HCT116 (cell line): ENCODE measurements around the gene MAOA. TPM values are rescaled to one million over a fixed set of nuclear protein-coding genes. Genes with fewer than 3 reads are reported as not detected.

ENCODE experiments used
- ATAC-seq: fragments of 200-7000 bp; cut with Tn5 transposase; 2 replicates; pipeline ENCODE4 v1.9.1; 2020; ENCODE audit warnings: mild to moderate bottlenecking, moderate library complexity
- BruUV-seq: library from RNA; stranded (reverse); fragments of 400-500 nt; replicated peaks from 2 replicates; lab custom pipeline; 2021; lab: Mats Ljungman, UMichigan
- CTCF ChIA-PET: fragments of 300-600 bp; sonication (Branson Sonifier 250); formaldehyde crosslinking; loops from one replicate; lab custom pipeline; 2021; ENCODE audit warnings: antibody characterized with exemption; lab: Charles Lee
- POLR2A ChIA-PET: fragments of 300-600, 350-600 bp; sonication (Branson Sonifier 250); formaldehyde crosslinking; loops from one replicate; lab custom pipeline; 2021; ENCODE audit warnings: antibody characterized with exemption; lab: Charles Lee
- RAD21 ChIA-PET, 2 experiments: fragments of 300-600 bp; sonication (Branson Sonifier 250); formaldehyde crosslinking; loops; one replicate each; lab custom pipeline; 2023; ENCODE audit warnings: low total read pairs in 2 of 2; ENCODE audit not compliant: uncharacterized antibody in 2 of 2, unreplicated experiment in 2 of 2, low non-redundant PET in 1 of 2; lab: Charles Lee
- DNase-seq: peaks from one replicate; pipeline ENCODE4 v3.0.0-alpha.2; 2010; ENCODE audit warnings: low read depth, low spot score
- H2AFZ ChIP-seq: fragments of 200-600 bp; shearing (Covaris generic), sonication (generic); 2 replicates; pipeline ENCODE4 v1.6.1; 2017; ENCODE audit warnings: low read depth, mixed run types, mixed read lengths, antibody characterized with exemption, low read length; ENCODE audit not compliant: poor library complexity, severe bottlenecking
- H3K27ac ChIP-seq: 2 replicates; pipeline ENCODE4 v1.5.1; 2012; ENCODE audit warnings: low read depth, low read length
- H3K27me3 ChIP-seq: fragments of 200-600 bp; sonication (generic); 2 replicates; pipeline ENCODE4 v1.6.1; 2016; ENCODE audit warnings: mixed run types, low read length, mixed read lengths; ENCODE audit not compliant: insufficient read depth
- H3K36me3 ChIP-seq, 2 experiments: fragments of 200-500 bp in 1 of 2; fragments of 200-600 bp in 1 of 2; sonication (Bioruptor generic) in 1 of 2; sonication (generic) in 1 of 2; 2 replicates each; pipeline versions ENCODE4 v1.5.1 to v1.6.1; 2014 to 2016; ENCODE audit warnings: low read length in 2 of 2, inconsistent platforms in 1 of 2, mixed read lengths in 1 of 2, mixed run types in 1 of 2; ENCODE audit not compliant: insufficient read depth in 2 of 2, control insufficient read depth in 1 of 2
- H3K4me1 ChIP-seq, 2 experiments: fragments of 200-600 bp in 1 of 2; sonication (generic) in 1 of 2; 2 replicates each; pipeline versions ENCODE4 v1.5.1 to v1.6.1; 2012 to 2017; ENCODE audit warnings: low read length in 2 of 2, inconsistent platforms in 1 of 2, mild to moderate bottlenecking in 1 of 2, mixed read lengths in 1 of 2, mixed run types in 1 of 2, moderate library complexity in 1 of 2; ENCODE audit not compliant: insufficient read depth in 2 of 2, control insufficient read depth in 1 of 2
- H3K4me2 ChIP-seq: fragments of 200-600 bp; sonication (generic); 2 replicates; pipeline ENCODE4 v1.6.1; 2017; ENCODE audit warnings: mixed run types, low read length, mixed read lengths
- H3K4me3 ChIP-seq, 2 experiments: fragments of 200-600 bp in 1 of 2; sonication (generic) in 1 of 2; replicated peaks in 1 of 2; 2 replicates each; pipeline ENCODE4 v1.5.1; 2011 to 2016; ENCODE audit warnings: low read length in 2 of 2, control low read depth in 1 of 2, low read depth in 1 of 2, mild to moderate bottlenecking in 1 of 2, mixed read lengths in 1 of 2, mixed run types in 1 of 2
- H3K79me2 ChIP-seq: fragments of 200-600 bp; sonication (generic); 2 replicates; pipeline ENCODE4 v1.6.1; 2017; ENCODE audit warnings: mild to moderate bottlenecking, mixed run types, low read length, moderate library complexity, mixed read lengths; ENCODE audit not compliant: insufficient read depth
- H3K9ac ChIP-seq: fragments of 200-600 bp; sonication (generic); 2 replicates; pipeline ENCODE4 v1.6.1; 2016; ENCODE audit warnings: low read length, mixed read lengths
- H3K9me2 ChIP-seq: fragments of 200-600 bp; sonication (generic), shearing (Covaris generic); 2 replicates; pipeline ENCODE4 v1.6.1; 2017; ENCODE audit warnings: mixed run types, mild to moderate bottlenecking, moderate library complexity; ENCODE audit not compliant: insufficient read depth
- H3K9me3 ChIP-seq, 2 experiments: fragments of 200-500 bp in 1 of 2; fragments of 200-600 bp in 1 of 2; sonication (Bioruptor generic) in 1 of 2; sonication (generic) in 1 of 2; 2 replicates each; pipeline ENCODE4 v1.6.1; 2014 to 2017; ENCODE audit warnings: low read length in 2 of 2, mixed read lengths in 2 of 2, inconsistent platforms in 1 of 2, low read depth in 1 of 2, mild to moderate bottlenecking in 1 of 2, mixed run types in 1 of 2, moderate library complexity in 1 of 2; ENCODE audit not compliant: control insufficient read depth in 1 of 2, insufficient read depth in 1 of 2
- H4K20me1 ChIP-seq: fragments of 200-600 bp; sonication (generic), shearing (Covaris generic); 2 replicates; pipeline ENCODE4 v1.6.1; 2017; ENCODE audit warnings: mixed run types, mild to moderate bottlenecking, moderate library complexity; ENCODE audit not compliant: insufficient read depth
- CBX3 ChIP-seq: IDR thresholded peaks from 2 replicates; pipeline ENCODE4 v1.6.1; 2012; ENCODE audit warnings: low read depth
- CEBPB ChIP-seq: IDR thresholded peaks from 2 replicates; pipeline ENCODE4 v1.6.1; 2012; ENCODE audit warnings: low read depth
- CTCF ChIP-seq, 3 experiments: fragments of 200-600 bp in 1 of 3; sonication (generic) in 1 of 3; IDR thresholded peaks in 2 of 3; conservative IDR thresholded peaks in 1 of 3; 2 replicates each; pipeline ENCODE4 v1.5.1; 2012 to 2017; ENCODE audit warnings: low read depth in 2 of 3, low read length in 2 of 3, antibody characterized with exemption in 1 of 3, borderline replicate concordance in 1 of 3, control low read depth in 1 of 3, mild to moderate bottlenecking in 1 of 3, mixed read lengths in 1 of 3, mixed run types in 1 of 3, moderate library complexity in 1 of 3; ENCODE audit not compliant: insufficient read depth in 1 of 3
- POLR2AphosphoS5 ChIP-seq: IDR thresholded peaks from 2 replicates; pipeline ENCODE4 v1.6.1; 2011; ENCODE audit warnings: mild to moderate bottlenecking, low read depth, low read length, moderate library complexity
- RAD21 ChIP-seq: IDR thresholded peaks from 2 replicates; pipeline ENCODE4 v1.6.1; 2012; ENCODE audit warnings: low read depth, mild to moderate bottlenecking
- REST ChIP-seq: IDR thresholded peaks from 2 replicates; pipeline ENCODE4 v1.6.1; 2012; ENCODE audit warnings: low read depth
- SRF ChIP-seq: IDR thresholded peaks from 2 replicates; pipeline ENCODE4 v1.6.1; 2012; ENCODE audit warnings: low read depth
- TCF7L2 ChIP-seq: IDR thresholded peaks from 2 replicates; pipeline ENCODE4 v1.7.0; 2011; ENCODE audit warnings: borderline replicate concordance, inconsistent platforms; ENCODE audit not compliant: insufficient read depth, insufficient read length; ENCODE audit errors: extremely low read depth
- YY1 ChIP-seq: IDR thresholded peaks from 2 replicates; pipeline ENCODE4 v1.6.1; 2011; ENCODE audit warnings: low read length, low read depth, moderate library complexity, mild to moderate bottlenecking; ENCODE audit not compliant: insufficient replicate concordance; ENCODE audit errors: extremely low read depth
- intact Hi-C: fragments of 100-400 bp; cut with micrococcal nuclease; formaldehyde crosslinking; loops from 2 replicates; pipeline ENCODE4 v1.10.0; 2022
- total RNA-seq: library from RNA; stranded (reverse); gene quantifications from one replicate; pipeline ENCODE4 v1.2.1, GENCODE V29; 2021; ENCODE audit not compliant: unreplicated experiment
- TF ChIP-seq, protein P1 (sequence below): IDR thresholded peaks from 2 replicates; pipeline ENCODE4 v1.6.1; 2012

Gene MAOA
- total RNA-seq, 1 experiment from 2014 or later = 13.6 TPM

GRCh38 chrX:43750248-43750676 lies 94.2 kb downstream of the MAOA start:
- Histone ChIP-seq H3K36me3 (no peaks in the 10 kb centered on the region), H3K9ac (no peak overlapping the region), H3K9me3 (no peaks in the 10 kb centered on the region), H3K9me2 (no peaks in the 10 kb centered on the region), H4K20me1 (no peaks in the 10 kb centered on the region), H3K4me2 (no peak overlapping the region), H3K4me1 (no peaks in the 10 kb centered on the region), H3K79me2 (no peaks in the 10 kb centered on the region), H3K4me3 (no peak overlapping the region), H3K27me3 (no peaks in the 10 kb centered on the region), H3K27ac (no peak overlapping the region), H2AFZ (no peak overlapping the region)
- no TSS peak for BruUV-seq
- POLR2A ChIA-PET = no interaction called here
- RAD21 ChIA-PET = interaction anchor here (0.6 to 0.9 kb wide), 4 partner anchors 164 to 191 kb away, joined by 3 to 4 read pairs (median 4); no protein-coding TSS in a partner anchor
- intact Hi-C loops = loop anchor here (1.0 to 2.0 kb wide), 2 partner anchors 191 to 401 kb away; no protein-coding TSS in a partner anchor
- TF ChIP-seq SRF (no peak), TCF7L2 (no peak), CTCF (IDR thresholded peaks at IDR 0.05 in 2 of 3, conservative IDR thresholded peaks at IDR 0.05 in 1 of 3; ENCODE audit: borderline replicate concordance in 1 of 3, insufficient read depth in 1 of 3, low read depth in 2 of 3, low read length in 2 of 3) (peak; percentile 25 to 70 (median 55); a peak in 3 of 6 replicates), YY1 (no peak), RAD21 (peak; percentile 81), CEBPB (no peak), REST (no peak), CBX3 (no peak), POLR2AphosphoS5 (no peak)
- TF ChIP-seq, protein P1, sequence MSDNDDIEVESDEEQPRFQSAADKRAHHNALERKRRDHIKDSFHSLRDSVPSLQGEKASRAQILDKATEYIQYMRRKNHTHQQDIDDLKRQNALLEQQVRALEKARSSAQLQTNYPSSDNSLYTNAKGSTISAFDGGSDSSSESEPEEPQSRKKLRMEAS = no peak
- ATAC-seq = peak; percentile 86
- CTCF ChIA-PET = interaction anchor here (0.6 to 4.3 kb wide), 7 partner anchors 14 to 191 kb away, joined by 3 to 40 read pairs (median 4); partner anchors contain the start of gene MAOA
- DNase-seq = peak; percentile 31
